SK-N-SH (cell line): ENCODE data around the gene IGF1R.

Experiments
- FOSL2 ChIP-seq: IDR thresholded peaks from 2 replicates; pipeline ENCODE4 v1.4.0; 2012; ENCODE audit warnings: low read depth, mild to moderate bottlenecking, moderate library complexity, borderline replicate concordance
- GABPA ChIP-seq: IDR thresholded peaks from 2 replicates; pipeline ENCODE4 v1.4.0; 2012; ENCODE audit warnings: low read depth, mild to moderate bottlenecking
- POLR2AphosphoS5 ChIP-seq: IDR thresholded peaks from 2 replicates; pipeline ENCODE4 v1.6.1; 2012; ENCODE audit warnings: low read depth, low read length
- RAD21 ChIP-seq: IDR thresholded peaks from 2 replicates; pipeline ENCODE4 v1.6.1; 2012; ENCODE audit warnings: mild to moderate bottlenecking, low read length
- RFX5 ChIP-seq: IDR thresholded peaks from 2 replicates; pipeline ENCODE4 v1.6.1; 2012; ENCODE audit warnings: mild to moderate bottlenecking, improper control_type of control experiment, low read length
- RXRA ChIP-seq: IDR thresholded peaks from 2 replicates; pipeline ENCODE4 v1.4.0; 2012; ENCODE audit warnings: low read depth, mild to moderate bottlenecking, borderline replicate concordance
- TAF1 ChIP-seq: IDR thresholded peaks from 2 replicates; pipeline ENCODE4 v1.6.1; 2012; ENCODE audit warnings: low read depth, mild to moderate bottlenecking, low read length, moderate library complexity, borderline replicate concordance
- YY1 ChIP-seq: IDR thresholded peaks from 2 replicates; pipeline ENCODE4 v1.4.0; 2012; ENCODE audit warnings: low read depth, mild to moderate bottlenecking
- TF ChIP-seq, protein P1 (sequence below): fragments of 150-350 bp; IDR thresholded peaks from 2 replicates; pipeline ENCODE4 v1.6.1; 2017; ENCODE audit warnings: antibody characterized with exemption, low read length, low read depth, borderline replicate concordance
- TF ChIP-seq, protein P2 (sequence below): fragments of 200-600 bp; sonication (generic); IDR thresholded peaks from 2 replicates; pipeline ENCODE4 v1.6.1; 2017; ENCODE audit warnings: antibody characterized with exemption, mild to moderate bottlenecking, moderate library complexity

DNA sequence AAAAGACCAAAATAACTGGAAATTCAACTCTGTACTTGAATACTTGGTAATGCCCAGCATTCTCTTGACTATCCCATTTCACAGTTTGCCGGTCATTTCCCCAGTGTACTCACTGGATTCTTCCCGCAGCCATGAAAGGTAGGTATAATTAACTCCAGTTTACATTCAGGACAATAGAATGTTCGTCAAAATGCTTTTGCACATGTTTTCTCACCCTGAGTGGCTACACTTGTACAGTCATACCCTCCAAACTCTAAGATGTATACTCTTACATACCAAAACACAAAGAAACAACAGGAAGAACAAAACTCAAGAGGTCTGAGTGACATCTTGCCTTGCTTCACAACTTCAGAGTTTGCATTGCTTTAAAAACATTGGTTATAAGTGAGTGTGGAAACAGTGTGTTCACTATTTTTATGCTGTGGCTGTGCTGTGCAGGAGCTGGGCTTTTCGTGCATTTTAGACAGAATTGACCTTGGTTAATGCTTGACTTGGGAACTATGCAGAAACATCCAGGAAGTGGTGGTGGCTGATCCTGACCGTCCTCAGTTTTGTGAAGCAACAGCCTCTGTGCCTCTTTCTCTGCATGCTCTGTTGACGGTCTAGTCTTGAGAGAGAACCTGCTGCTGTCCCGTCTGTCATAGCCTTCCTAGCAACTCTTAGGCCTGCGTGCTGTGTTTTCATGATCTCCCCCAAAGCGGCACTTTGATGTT, 90.5 kb downstream of the IGF1R start:
- TF ChIP-seq, protein P1, sequence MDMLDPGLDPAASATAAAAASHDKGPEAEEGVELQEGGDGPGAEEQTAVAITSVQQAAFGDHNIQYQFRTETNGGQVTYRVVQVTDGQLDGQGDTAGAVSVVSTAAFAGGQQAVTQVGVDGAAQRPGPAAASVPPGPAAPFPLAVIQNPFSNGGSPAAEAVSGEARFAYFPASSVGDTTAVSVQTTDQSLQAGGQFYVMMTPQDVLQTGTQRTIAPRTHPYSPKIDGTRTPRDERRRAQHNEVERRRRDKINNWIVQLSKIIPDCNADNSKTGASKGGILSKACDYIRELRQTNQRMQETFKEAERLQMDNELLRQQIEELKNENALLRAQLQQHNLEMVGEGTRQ, result no peak
- TF ChIP-seq, protein P2, sequence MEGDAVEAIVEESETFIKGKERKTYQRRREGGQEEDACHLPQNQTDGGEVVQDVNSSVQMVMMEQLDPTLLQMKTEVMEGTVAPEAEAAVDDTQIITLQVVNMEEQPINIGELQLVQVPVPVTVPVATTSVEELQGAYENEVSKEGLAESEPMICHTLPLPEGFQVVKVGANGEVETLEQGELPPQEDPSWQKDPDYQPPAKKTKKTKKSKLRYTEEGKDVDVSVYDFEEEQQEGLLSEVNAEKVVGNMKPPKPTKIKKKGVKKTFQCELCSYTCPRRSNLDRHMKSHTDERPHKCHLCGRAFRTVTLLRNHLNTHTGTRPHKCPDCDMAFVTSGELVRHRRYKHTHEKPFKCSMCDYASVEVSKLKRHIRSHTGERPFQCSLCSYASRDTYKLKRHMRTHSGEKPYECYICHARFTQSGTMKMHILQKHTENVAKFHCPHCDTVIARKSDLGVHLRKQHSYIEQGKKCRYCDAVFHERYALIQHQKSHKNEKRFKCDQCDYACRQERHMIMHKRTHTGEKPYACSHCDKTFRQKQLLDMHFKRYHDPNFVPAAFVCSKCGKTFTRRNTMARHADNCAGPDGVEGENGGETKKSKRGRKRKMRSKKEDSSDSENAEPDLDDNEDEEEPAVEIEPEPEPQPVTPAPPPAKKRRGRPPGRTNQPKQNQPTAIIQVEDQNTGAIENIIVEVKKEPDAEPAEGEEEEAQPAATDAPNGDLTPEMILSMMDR, result no peak
- TF ChIP-seq RFX5 (no peak), TAF1 (no peak), YY1 (no peak), RAD21 (no peak), GABPA (no peak), RXRA (no peak), POLR2AphosphoS5 (no peak), FOSL2 (no peak)
